Astrocyte (in vitro differentiated cells and primary cell): Measurements from ENCODE around the gene CCDC92B. TPM values are rescaled to one million over a fixed set of nuclear protein-coding genes. Genes with fewer than 3 reads are reported as not detected.

Experiments used
- DNase-seq: peaks from one replicate; pipeline ENCODE4 v3.0.0-alpha.2; 2010; ENCODE audit warnings: low read depth
- FAIRE-seq: peaks from 2 replicates; lab custom pipeline; 2011; peaks lifted over from hg19 to GRCh38; lab: Jason Lieb, UNC
- H2AFZ ChIP-seq: 2 replicates; pipeline ENCODE4 v1.6.0; 2012; ENCODE audit warnings: low read depth, low read length, inconsistent platforms
- H3K27ac ChIP-seq: 2 replicates; pipeline ENCODE4 v1.5.1; 2011; ENCODE audit warnings: low read depth, low read length, inconsistent platforms
- H3K27me3 ChIP-seq: 2 replicates; pipeline ENCODE4 v1.6.0; 2011; ENCODE audit warnings: low read length, inconsistent platforms; ENCODE audit not compliant: insufficient read depth
- H3K36me3 ChIP-seq: 2 replicates; pipeline ENCODE4 v1.5.1; 2011; ENCODE audit warnings: low read length, inconsistent platforms; ENCODE audit not compliant: insufficient read depth
- H3K4me1 ChIP-seq: 2 replicates; pipeline ENCODE4 v1.5.1; 2011; ENCODE audit warnings: low read length, inconsistent platforms; ENCODE audit not compliant: insufficient read depth
- H3K4me2 ChIP-seq: 2 replicates; pipeline ENCODE4 v1.6.0; 2012; ENCODE audit warnings: low read length, inconsistent platforms
- H3K4me3 ChIP-seq: 2 replicates; pipeline ENCODE4 v1.5.1; 2011; ENCODE audit warnings: low read depth, mild to moderate bottlenecking, low read length, inconsistent platforms; ENCODE audit not compliant: insufficient read depth
- H3K79me2 ChIP-seq: 2 replicates; pipeline ENCODE4 v1.6.0; 2012; ENCODE audit warnings: mild to moderate bottlenecking, low read length, inconsistent platforms; ENCODE audit not compliant: insufficient read depth
- H3K9ac ChIP-seq: 2 replicates; pipeline ENCODE4 v1.6.0; 2012; ENCODE audit warnings: mild to moderate bottlenecking, low read length, inconsistent platforms
- H3K9me3 ChIP-seq: 2 replicates; pipeline ENCODE4 v1.5.1; 2012; ENCODE audit warnings: low read depth, mild to moderate bottlenecking, low read length, inconsistent platforms; ENCODE audit not compliant: insufficient read depth
- H4K20me1 ChIP-seq: 2 replicates; pipeline ENCODE4 v1.6.0; 2012; ENCODE audit warnings: low read length, inconsistent platforms; ENCODE audit not compliant: insufficient read depth
- H3K27ac Mint-ChIP-seq: one replicate; pipeline ENCODE4 v1.8.0; 2021; ENCODE audit warnings: mild to moderate bottlenecking, mixed read lengths; ENCODE audit not compliant: unreplicated experiment
- H3K27me3 Mint-ChIP-seq: one replicate; pipeline ENCODE4 v1.8.0; 2021; ENCODE audit warnings: low read depth, mixed read lengths; ENCODE audit not compliant: unreplicated experiment
- H3K36me3 Mint-ChIP-seq: one replicate; pipeline ENCODE4 v1.8.0; 2021; ENCODE audit warnings: low read depth, mixed read lengths; ENCODE audit not compliant: unreplicated experiment
- H3K4me1 Mint-ChIP-seq: one replicate; pipeline ENCODE4 v1.8.0; 2021; ENCODE audit warnings: low read depth, mixed read lengths; ENCODE audit not compliant: unreplicated experiment
- H3K4me3 Mint-ChIP-seq: one replicate; pipeline ENCODE4 v1.8.0; 2021; ENCODE audit warnings: mild to moderate bottlenecking, moderate library complexity, mixed read lengths; ENCODE audit not compliant: unreplicated experiment
- H3K9me3 Mint-ChIP-seq: one replicate; pipeline ENCODE4 v1.8.0; 2021; ENCODE audit warnings: mild to moderate bottlenecking, mixed read lengths; ENCODE audit not compliant: unreplicated experiment
- CTCF ChIP-seq: IDR thresholded peaks from 2 replicates; pipeline ENCODE4 v1.5.1; 2011; ENCODE audit warnings: low read depth, mild to moderate bottlenecking, inconsistent platforms, low read length, moderate library complexity; ENCODE audit not compliant: insufficient read depth
- EZH2 ChIP-seq: IDR thresholded peaks from 2 replicates; pipeline ENCODE4 v1.6.1; 2012; ENCODE audit warnings: mild to moderate bottlenecking, low read length, inconsistent platforms; ENCODE audit not compliant: insufficient read depth
- total RNA-seq: library from RNA; stranded (reverse); gene quantifications from 2 replicates; pipeline ENCODE4 v1.2.1, GENCODE V29; 2021

CCDC92B gene
- total RNA-seq, 1 donor from 2014 or later: 0.36 TPM

GRCh38 chr17:2749784-2750181 is 331 bp upstream of the CCDC92B start:
- peaks cover 40% of the 10 kb centered on the region for H3K27me3 ChIP-seq
- H3K9ac ChIP-seq: no peak overlapping the region
- no peak overlapping the region for H3K4me3 ChIP-seq
- H3K4me1 ChIP-seq: no peaks in the 10 kb centered on the region
- H3K4me2 ChIP-seq: peak overlapping the region; percentile 22
- Mint-ChIP-seq H3K27me3 (peaks cover 49% of the 10 kb centered on the region), H3K4me3 (peak overlapping the region; percentile 40), H3K27ac (no peak overlapping the region), H3K9me3 (no peaks in the 10 kb centered on the region), H3K36me3 (no peaks in the 10 kb centered on the region), H3K4me1 (no peaks in the 10 kb centered on the region)
- no peaks in the 10 kb centered on the region for H3K79me2 ChIP-seq
- H4K20me1 ChIP-seq: no peaks in the 10 kb centered on the region
- no peak overlapping the region for H2AFZ ChIP-seq
- DNase-seq (peak; percentile 34), FAIRE-seq (no peak)
- H3K27ac ChIP-seq: no peak overlapping the region
- no peaks in the 10 kb centered on the region for H3K9me3 ChIP-seq
- TF ChIP-seq EZH2 (no peak), CTCF (no peak)
- H3K36me3 ChIP-seq: no peaks in the 10 kb centered on the region

- Histone ChIP-seq H3K27ac (no peak overlapping the region), H3K36me3 (no peaks in the 10 kb centered on the region), H3K9ac (no peak overlapping the region), H3K27me3 (peaks cover 32% of the 10 kb centered on the region), H3K79me2 (no peaks in the 10 kb centered on the region), H3K9me3 (no peaks in the 10 kb centered on the region), H4K20me1 (no peaks in the 10 kb centered on the region), H2AFZ (no peak overlapping the region), H3K4me1 (no peaks in the 10 kb centered on the region), H3K4me2 (no peak overlapping the region), H3K4me3 (no peak overlapping the region)
- Mint-ChIP-seq H3K9me3 (no peaks in the 10 kb centered on the region), H3K27me3 (peaks cover 28% of the 10 kb centered on the region), H3K4me3 (no peak overlapping the region), H3K27ac (no peak overlapping the region), H3K4me1 (no peaks in the 10 kb centered on the region), H3K36me3 (no peaks in the 10 kb centered on the region)
- no peak for TF ChIP-seq EZH2
- TF ChIP-seq CTCF: no peak
- no peak for FAIRE-seq
- no peak for DNase-seq
These were observed 4.0 kb downstream of the CCDC92B start for GRCh38 chr17:2745317-2746037.

GRCh38 chr17:2737693-2738092 is 11.8 kb downstream of the CCDC92B start:
- no peak overlapping the region for H3K27ac ChIP-seq
- H3K9me3 Mint-ChIP-seq: no peaks in the 10 kb centered on the region
- no peak for DNase-seq
- no peak overlapping the region for H3K4me2 ChIP-seq
- H3K9ac ChIP-seq: no peak overlapping the region
- FAIRE-seq: no peak
- H3K27me3 Mint-ChIP-seq: peaks cover 12% of the 10 kb centered on the region
- H3K9me3 ChIP-seq: no peaks in the 10 kb centered on the region
- TF ChIP-seq EZH2 (no peak), CTCF (no peak)
- no peaks in the 10 kb centered on the region for H4K20me1 ChIP-seq
- no peaks in the 10 kb centered on the region for H3K4me1 ChIP-seq
- no peaks in the 10 kb centered on the region for H3K79me2 ChIP-seq
- no peaks in the 10 kb centered on the region for H3K27me3 ChIP-seq
- no peak overlapping the region for H2AFZ ChIP-seq
- H3K4me3 Mint-ChIP-seq: no peak overlapping the region
- H3K36me3 ChIP-seq: no peaks in the 10 kb centered on the region
- H3K4me3 ChIP-seq: no peak overlapping the region
- no peaks in the 10 kb centered on the region for H3K4me1 Mint-ChIP-seq
- H3K27ac Mint-ChIP-seq: no peak overlapping the region
- H3K36me3 Mint-ChIP-seq: no peaks in the 10 kb centered on the region
